H9 (cell line): ENCODE measurements around the gene BIRC6. TPM values are rescaled to one million over a fixed set of nuclear protein-coding genes. Genes with fewer than 3 reads are reported as not detected.

Experiments
- DNase-seq: peaks from one replicate; pipeline ENCODE4 v3.0.0-alpha.2; 2017
- H2AFZ ChIP-seq: one replicate; pipeline ENCODE4 v1.6.1; 2013; ENCODE audit warnings: mild to moderate bottlenecking, low read length, control low read depth, moderate library complexity
- H2AK5ac ChIP-seq: 2 replicates; pipeline ENCODE4 v1.6.1; 2013; ENCODE audit warnings: low read length, control low read depth, mixed read lengths; ENCODE audit not compliant: insufficient read length
- H2BK120ac ChIP-seq: one replicate; pipeline ENCODE4 v1.6.1; 2013; ENCODE audit warnings: low read depth, mild to moderate bottlenecking, low read length, control low read depth, inconsistent platforms; ENCODE audit not compliant: poor library complexity, severe bottlenecking
- H2BK12ac ChIP-seq: 2 replicates; pipeline ENCODE4 v1.6.1; 2013; ENCODE audit warnings: low read length, control low read depth, mixed read lengths, low read depth; ENCODE audit not compliant: insufficient read length
- H2BK15ac ChIP-seq: 2 replicates; pipeline ENCODE4 v1.6.1; 2013; ENCODE audit warnings: low read depth, low read length, control low read depth
- H2BK20ac ChIP-seq: one replicate; pipeline ENCODE4 v1.6.1; 2013; ENCODE audit warnings: low read depth, mild to moderate bottlenecking, low read length, control low read depth, inconsistent platforms; ENCODE audit not compliant: poor library complexity, severe bottlenecking
- H2BK5ac ChIP-seq: 2 replicates; pipeline ENCODE4 v1.6.1; 2013; ENCODE audit warnings: low read length, control low read depth, mixed read lengths; ENCODE audit not compliant: insufficient read length
- H3K14ac ChIP-seq: 2 replicates; pipeline ENCODE4 v1.6.1; 2013; ENCODE audit warnings: low read length, control low read depth; ENCODE audit not compliant: insufficient read depth
- H3K18ac ChIP-seq: 2 replicates; pipeline ENCODE4 v1.6.1; 2013; ENCODE audit warnings: low read depth, mild to moderate bottlenecking, mixed read lengths, low read length, control low read depth; ENCODE audit not compliant: insufficient read length
- H3K23ac ChIP-seq: 2 replicates; pipeline ENCODE4 v1.6.1; 2013; ENCODE audit warnings: low read length, control low read depth, mixed read lengths, low read depth; ENCODE audit not compliant: insufficient read length
- H3K23me2 ChIP-seq: 2 replicates; pipeline ENCODE4 v1.6.1; 2013; ENCODE audit warnings: low read depth, mild to moderate bottlenecking, mixed read lengths, low read length, control low read depth; ENCODE audit not compliant: insufficient read length, poor library complexity, severe bottlenecking
- H3K27ac ChIP-seq: 2 replicates; pipeline ENCODE4 v1.5.1; 2013; ENCODE audit warnings: low read length, control low read depth, mixed read lengths, low read depth; ENCODE audit not compliant: insufficient read length
- H3K27me3 ChIP-seq: 2 replicates; pipeline ENCODE4 v1.6.1; 2013; ENCODE audit warnings: low read length, control low read depth, inconsistent platforms; ENCODE audit not compliant: insufficient read depth
- H3K4ac ChIP-seq: 2 replicates; pipeline ENCODE4 v1.6.1; 2013; ENCODE audit warnings: low read depth, mild to moderate bottlenecking, control low read depth, inconsistent platforms, low read length, moderate library complexity
- H3K4me1 ChIP-seq: 2 replicates; pipeline ENCODE4 v1.6.1; 2013; ENCODE audit warnings: low read length, control low read depth, inconsistent platforms; ENCODE audit not compliant: insufficient read depth
- H3K4me2 ChIP-seq: 2 replicates; pipeline ENCODE4 v1.6.1; 2013; ENCODE audit warnings: low read length, control low read depth, mixed read lengths; ENCODE audit not compliant: insufficient read length, insufficient read depth
- H3K56ac ChIP-seq: 2 replicates; pipeline ENCODE4 v1.6.1; 2013; ENCODE audit warnings: low read depth, mild to moderate bottlenecking, mixed read lengths, low read length, control low read depth; ENCODE audit not compliant: insufficient read length
- H3K79me1 ChIP-seq: 2 replicates; pipeline ENCODE4 v1.6.1; 2013; ENCODE audit warnings: low read depth, mild to moderate bottlenecking, moderate library complexity, low read length, control low read depth, inconsistent platforms; ENCODE audit not compliant: insufficient read depth, poor library complexity, severe bottlenecking
- H3K79me2 ChIP-seq: 2 replicates; pipeline ENCODE4 v1.6.1; 2013; ENCODE audit warnings: low read length, control low read depth, inconsistent platforms; ENCODE audit not compliant: insufficient read depth
- H3K9ac ChIP-seq: 2 replicates; pipeline ENCODE4 v1.6.1; 2013; ENCODE audit warnings: low read length, control low read depth, mixed read lengths; ENCODE audit not compliant: insufficient read length; ENCODE audit errors: extremely low read depth
- H3K9me3 ChIP-seq: one replicate; pipeline ENCODE4 v1.6.1; 2013; ENCODE audit warnings: low read depth, low read length, inconsistent platforms; ENCODE audit not compliant: control insufficient read depth
- H3T11ph ChIP-seq: one replicate; pipeline ENCODE4 v1.6.1; 2013; ENCODE audit warnings: mild to moderate bottlenecking, low read length, control low read depth, inconsistent platforms
- H4K20me1 ChIP-seq: one replicate; pipeline ENCODE4 v1.6.1; 2013; ENCODE audit not compliant: control insufficient read depth, insufficient read length, insufficient read depth
- H4K5ac ChIP-seq: 2 replicates; pipeline ENCODE4 v1.6.1; 2013; ENCODE audit warnings: low read depth, mild to moderate bottlenecking, mixed read lengths, low read length, control low read depth; ENCODE audit not compliant: insufficient read length
- H4K8ac ChIP-seq: replicated peaks from 2 replicates; pipeline ENCODE4 v1.6.1; 2013; ENCODE audit warnings: low read length, control low read depth, mixed read lengths, low read depth; ENCODE audit not compliant: insufficient read length
- H4K91ac ChIP-seq: 2 replicates; pipeline ENCODE4 v1.6.1; 2013; ENCODE audit warnings: low read depth, mild to moderate bottlenecking, moderate library complexity, mixed read lengths, low read length, control low read depth; ENCODE audit not compliant: insufficient read length
- H3K27ac Mint-ChIP-seq, 3 experiments: 2 replicates in 2 of 3; 3 replicates in 1 of 3; pipeline ENCODE4 v1.8.0; 2020 to 2021; ENCODE audit warnings: mixed read lengths in 3 of 3, mild to moderate bottlenecking in 1 of 3, moderate library complexity in 1 of 3
- H3K27me3 Mint-ChIP-seq: 2 replicates; pipeline ENCODE4 v1.8.0; 2021; ENCODE audit warnings: low read depth, mild to moderate bottlenecking, moderate library complexity, mixed read lengths
- H3K36me3 Mint-ChIP-seq, 3 experiments: 2 replicates in 2 of 3; 3 replicates in 1 of 3; pipeline ENCODE4 v1.8.0; 2020 to 2021; ENCODE audit warnings: low read depth in 3 of 3, mixed read lengths in 3 of 3; ENCODE audit not compliant: insufficient read depth in 1 of 3
- H3K4me1 Mint-ChIP-seq, 2 experiments: 2 replicates each; pipeline ENCODE4 v1.8.0; 2020; ENCODE audit warnings: mixed read lengths in 2 of 2
- H3K4me3 Mint-ChIP-seq, 2 experiments: 2 replicates in 1 of 2; 3 replicates in 1 of 2; pipeline ENCODE4 v1.8.0; 2020 to 2021; ENCODE audit warnings: mild to moderate bottlenecking in 2 of 2, mixed read lengths in 2 of 2, moderate library complexity in 1 of 2
- H3K9me3 Mint-ChIP-seq, 2 experiments: 2 replicates in 1 of 2; 3 replicates in 1 of 2; pipeline ENCODE4 v1.8.0; 2020; ENCODE audit warnings: mild to moderate bottlenecking in 2 of 2, mixed read lengths in 2 of 2, moderate library complexity in 1 of 2
- WGBS: extraction: QIAGEN DNeasy Blood & Tissue Kit; methylation state at CpG from one replicate; pipeline ENCODE4 v1.1.7; 2013; ENCODE audit warnings: missing lambda C conversion rate, low lambda C conversion rate, mixed read lengths; ENCODE audit not compliant: insufficient read length; ENCODE audit errors: extremely low coverage; 5-methylcytosine and 5-hydroxymethylcytosine counted together
- total RNA-seq: library from RNA; stranded (reverse); gene quantifications from 2 replicates; pipeline ENCODE4 v1.2.1, GENCODE V29; 2021
- TF ChIP-seq, protein P1 (sequence below): fragments of 200-600 bp; sonication (generic); conservative IDR thresholded peaks from 3 replicates; pipeline ENCODE4 v1.8.0; 2021; ENCODE audit warnings: antibody characterized with exemption, mild to moderate bottlenecking

The BIRC6 gene
- total RNA-seq, 1 experiment from 2014 or later: 78.8 TPM

DNA sequence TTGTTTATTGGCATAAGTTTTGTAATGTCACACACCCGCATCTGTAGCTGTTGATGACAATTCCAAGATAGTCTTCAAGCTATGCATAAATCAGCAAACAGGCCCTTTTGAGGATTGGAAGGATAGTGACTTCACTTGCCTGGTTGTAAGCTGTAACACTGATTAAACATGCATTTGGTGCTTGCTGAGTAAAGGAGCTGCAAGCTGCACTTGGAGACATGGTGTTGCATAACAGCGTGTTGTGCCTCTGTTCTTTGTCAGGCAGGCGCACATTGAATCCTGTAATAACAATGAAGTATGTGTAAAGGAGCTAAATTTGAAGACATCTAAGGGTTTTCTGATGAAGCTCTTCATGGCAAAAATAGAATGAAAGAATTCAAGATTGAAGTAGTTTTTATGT, 202.3 kb downstream of the BIRC6 start:
- Histone ChIP-seq H3K27me3 (no peaks in the 10 kb centered on the region), H3K23me2 (no peaks in the 10 kb centered on the region), H3K56ac (no peak overlapping the region), H3K9me3 (no peaks in the 10 kb centered on the region), H4K20me1 (no peaks in the 10 kb centered on the region), H3T11ph (no peak overlapping the region), H2BK15ac (no peak overlapping the region), H2BK120ac (no peak overlapping the region), H3K4ac (no peak overlapping the region), H3K23ac (no peak overlapping the region), H2BK20ac (no peak overlapping the region), H2AK5ac (no peak overlapping the region), H4K91ac (no peak overlapping the region), H4K8ac (no peak overlapping the region), H3K27ac (no peak overlapping the region), H4K5ac (no peak overlapping the region), H3K4me1 (no peaks in the 10 kb centered on the region), H3K79me2 (no peaks in the 10 kb centered on the region), H2BK12ac (no peak overlapping the region), H3K4me2 (no peak overlapping the region), H2AFZ (no peak overlapping the region), H2BK5ac (no peak overlapping the region), H3K18ac (no peak overlapping the region), H3K9ac (no peak overlapping the region), H3K14ac (no peak overlapping the region), H3K79me1 (no peaks in the 10 kb centered on the region)
- no CpG with 5 or more reads among the region's 3 CpGs for WGBS
- Mint-ChIP-seq H3K4me3 (no peak overlapping the region), H3K27ac (no peak overlapping the region; a peak in 1 of 7 replicates), H3K4me1 (peaks cover 2 to 3% of the 10 kb centered on the region in 2 experiments), H3K9me3 (no peaks in the 10 kb centered on the region), H3K27me3 (no peaks in the 10 kb centered on the region), H3K36me3 (peaks cover 3 to 14% (median 6%) of the 10 kb centered on the region in 3 experiments; a peak in 6 of 7 replicates)
- TF ChIP-seq, protein P1, sequence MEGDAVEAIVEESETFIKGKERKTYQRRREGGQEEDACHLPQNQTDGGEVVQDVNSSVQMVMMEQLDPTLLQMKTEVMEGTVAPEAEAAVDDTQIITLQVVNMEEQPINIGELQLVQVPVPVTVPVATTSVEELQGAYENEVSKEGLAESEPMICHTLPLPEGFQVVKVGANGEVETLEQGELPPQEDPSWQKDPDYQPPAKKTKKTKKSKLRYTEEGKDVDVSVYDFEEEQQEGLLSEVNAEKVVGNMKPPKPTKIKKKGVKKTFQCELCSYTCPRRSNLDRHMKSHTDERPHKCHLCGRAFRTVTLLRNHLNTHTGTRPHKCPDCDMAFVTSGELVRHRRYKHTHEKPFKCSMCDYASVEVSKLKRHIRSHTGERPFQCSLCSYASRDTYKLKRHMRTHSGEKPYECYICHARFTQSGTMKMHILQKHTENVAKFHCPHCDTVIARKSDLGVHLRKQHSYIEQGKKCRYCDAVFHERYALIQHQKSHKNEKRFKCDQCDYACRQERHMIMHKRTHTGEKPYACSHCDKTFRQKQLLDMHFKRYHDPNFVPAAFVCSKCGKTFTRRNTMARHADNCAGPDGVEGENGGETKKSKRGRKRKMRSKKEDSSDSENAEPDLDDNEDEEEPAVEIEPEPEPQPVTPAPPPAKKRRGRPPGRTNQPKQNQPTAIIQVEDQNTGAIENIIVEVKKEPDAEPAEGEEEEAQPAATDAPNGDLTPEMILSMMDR: no peak
- no peak for DNase-seq
